ENCODE data around the gene SPOP.

DNA sequence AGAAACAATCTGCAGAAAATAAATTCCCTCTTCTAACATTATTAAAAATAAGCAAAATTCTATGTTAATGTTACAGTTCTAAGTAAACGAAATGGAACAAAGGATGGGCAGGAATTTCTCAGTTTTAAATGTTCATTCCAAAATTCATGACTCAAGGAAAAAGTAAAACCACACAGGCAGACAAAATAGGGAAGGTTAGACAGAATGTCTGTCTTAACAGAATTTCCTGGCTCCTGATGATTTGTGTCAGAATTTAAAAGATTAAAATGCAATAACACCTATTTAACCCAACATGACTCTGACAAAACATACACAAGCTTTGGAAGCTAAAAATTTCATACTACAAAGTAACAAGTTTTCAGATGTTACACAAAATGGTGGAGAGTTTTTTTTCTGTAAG, 42.8 kb downstream of the SPOP start:
- TF ChIP-seq, protein P1, sequence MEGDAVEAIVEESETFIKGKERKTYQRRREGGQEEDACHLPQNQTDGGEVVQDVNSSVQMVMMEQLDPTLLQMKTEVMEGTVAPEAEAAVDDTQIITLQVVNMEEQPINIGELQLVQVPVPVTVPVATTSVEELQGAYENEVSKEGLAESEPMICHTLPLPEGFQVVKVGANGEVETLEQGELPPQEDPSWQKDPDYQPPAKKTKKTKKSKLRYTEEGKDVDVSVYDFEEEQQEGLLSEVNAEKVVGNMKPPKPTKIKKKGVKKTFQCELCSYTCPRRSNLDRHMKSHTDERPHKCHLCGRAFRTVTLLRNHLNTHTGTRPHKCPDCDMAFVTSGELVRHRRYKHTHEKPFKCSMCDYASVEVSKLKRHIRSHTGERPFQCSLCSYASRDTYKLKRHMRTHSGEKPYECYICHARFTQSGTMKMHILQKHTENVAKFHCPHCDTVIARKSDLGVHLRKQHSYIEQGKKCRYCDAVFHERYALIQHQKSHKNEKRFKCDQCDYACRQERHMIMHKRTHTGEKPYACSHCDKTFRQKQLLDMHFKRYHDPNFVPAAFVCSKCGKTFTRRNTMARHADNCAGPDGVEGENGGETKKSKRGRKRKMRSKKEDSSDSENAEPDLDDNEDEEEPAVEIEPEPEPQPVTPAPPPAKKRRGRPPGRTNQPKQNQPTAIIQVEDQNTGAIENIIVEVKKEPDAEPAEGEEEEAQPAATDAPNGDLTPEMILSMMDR (IDR thresholded peaks at IDR 0.05), result no peak
- no peak for TF ChIP-seq POLR2A (IDR thresholded peaks at IDR 0.05)
